ENCODE measurements around the gene HUWE1.

- TF ChIP-seq POLR2AphosphoS5 (IDR thresholded peaks at IDR 0.05) (no peak), CTCF (IDR thresholded peaks at IDR 0.05) (no peak), EP300 (IDR thresholded peaks at IDR 0.05) (no peak), POLR2A (IDR thresholded peaks at IDR 0.05) (no peak)
Observed at GRCh38 chrX:53594354-53594753, 92.2 kb downstream of the HUWE1 start.

Data from suprapubic skin (tissue), 4 donors.